SIG-M5 treated with dmso at 0.1 percent for 504 hours (cell line): ENCODE measurements around the gene EXPH5.
"Not testable (repeated sequence)": the region's sequence is repeated elsewhere in the genome, so short reads cannot be mapped to it uniquely, and the experiment has no call there.

ENCODE experiments used
- DNase-seq: peaks from one replicate; lab custom pipeline; 2025; ENCODE audit not compliant: unreplicated experiment; lab: John Stamatoyannopoulos, UW

Gene EXPH5

DNA sequence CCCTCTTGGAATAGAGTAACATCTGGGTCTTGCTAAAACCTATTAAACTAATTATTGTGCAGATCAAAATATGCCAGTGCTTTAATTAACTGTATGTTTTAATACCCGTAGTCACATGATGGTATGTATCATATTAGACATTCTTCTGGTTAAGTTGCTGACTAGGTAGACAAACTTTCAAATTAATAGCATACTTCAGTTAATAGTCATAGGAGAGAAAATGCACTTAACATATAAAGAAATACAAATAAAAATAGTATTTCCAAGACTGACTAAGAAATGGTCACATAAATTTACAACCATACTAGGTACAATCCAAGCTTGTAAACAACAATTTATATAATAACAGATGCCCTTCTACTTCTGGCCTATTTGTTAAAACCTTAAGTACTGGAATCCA lies 7.6 kb upstream of the EXPH5 start:
- no peak for DNase-seq

DNA sequence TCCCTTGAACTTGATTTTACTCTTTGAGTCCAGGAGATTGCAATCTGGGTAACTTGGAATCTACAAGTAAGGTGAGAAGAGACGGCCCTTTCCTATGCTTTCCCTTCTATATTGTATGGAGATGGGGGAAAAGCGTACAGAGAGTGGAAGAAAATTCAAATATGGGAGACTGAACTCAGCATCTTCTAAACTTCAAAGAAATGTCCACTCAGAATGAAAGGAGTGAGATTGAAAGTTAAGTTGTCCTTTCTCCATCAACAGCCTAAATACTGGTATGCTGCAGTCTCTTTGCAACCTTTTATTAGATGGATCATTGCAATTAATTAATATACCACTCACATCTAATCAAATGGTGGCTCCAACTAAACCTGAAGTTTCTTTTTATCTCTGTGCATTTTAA lies 6.4 kb upstream of the EXPH5 start:
- no peak for DNase-seq

DNA sequence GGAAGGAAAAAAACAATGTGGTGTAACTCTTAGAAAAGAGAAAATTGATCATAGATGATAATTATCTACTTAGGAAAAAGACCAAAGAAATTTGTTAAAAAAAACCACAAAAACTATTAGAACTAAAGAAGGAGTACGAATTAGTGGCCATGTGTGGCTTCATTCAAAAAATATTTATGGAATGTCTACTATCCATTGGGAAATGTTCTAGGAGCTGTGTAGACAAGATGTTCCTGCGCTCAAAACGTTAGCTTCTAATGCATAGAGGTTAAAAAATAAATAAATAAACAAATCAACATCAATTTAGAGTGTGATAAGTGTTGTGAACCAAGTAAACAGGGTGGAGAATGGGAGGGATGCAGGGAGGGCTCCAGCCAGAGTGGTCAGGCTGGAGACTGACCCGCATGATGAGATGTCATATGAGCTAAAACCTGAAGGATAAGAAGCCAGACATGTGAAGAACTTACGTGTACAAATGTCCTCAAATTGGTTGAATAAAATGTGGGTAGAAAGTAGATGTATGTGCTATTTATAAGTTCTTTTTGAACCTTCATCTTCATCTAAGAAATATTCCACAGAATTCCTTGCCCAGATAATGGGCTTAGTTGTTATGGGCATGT lies 4.3 kb upstream of the EXPH5 start:
- no peak for DNase-seq

DNA sequence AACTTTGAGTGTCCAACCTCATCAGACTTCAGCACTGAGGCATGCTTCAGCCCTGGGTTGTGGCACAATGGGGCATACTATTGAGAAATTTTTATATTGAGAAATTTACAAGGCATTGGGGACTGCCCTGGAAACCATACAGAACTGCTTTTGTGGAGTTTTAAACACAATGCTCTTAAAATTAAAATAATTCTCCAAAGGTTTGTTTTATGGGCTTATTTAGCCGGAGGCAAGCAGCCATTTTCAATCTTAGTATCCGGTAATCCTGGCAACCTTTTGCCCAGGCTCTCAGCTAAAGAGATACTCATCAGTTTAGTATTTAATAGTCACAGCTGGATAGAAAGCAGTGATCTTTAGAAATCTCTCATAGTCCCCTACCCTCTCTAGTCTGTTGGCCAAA lies 3.1 kb upstream of the EXPH5 start:
- no peak for DNase-seq

DNA sequence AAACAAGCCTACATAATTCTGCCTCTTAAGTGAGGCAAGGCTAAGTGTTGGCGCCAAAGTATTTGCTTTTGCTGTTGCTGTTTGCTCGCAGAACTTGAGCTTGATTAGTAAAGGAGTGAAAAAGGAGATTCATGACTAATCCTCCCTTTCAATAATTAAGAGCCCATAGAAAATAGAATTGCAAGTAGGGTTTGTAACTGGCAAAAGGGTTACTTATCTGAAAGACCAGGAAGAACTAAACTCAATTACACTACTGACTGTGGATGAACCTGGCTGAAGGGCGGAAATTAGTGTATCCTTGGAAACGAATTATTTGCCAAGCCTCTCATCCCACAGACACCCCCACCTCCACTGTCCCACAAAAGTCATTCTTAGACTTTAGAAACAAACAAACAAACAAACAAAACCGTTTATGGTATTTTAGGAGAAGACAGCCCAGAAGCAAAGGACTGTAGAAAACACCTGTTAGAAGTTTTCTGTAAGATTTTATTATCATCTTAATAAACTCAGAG lies 411 bp upstream of the EXPH5 start:
- no peak for DNase-seq

DNA sequence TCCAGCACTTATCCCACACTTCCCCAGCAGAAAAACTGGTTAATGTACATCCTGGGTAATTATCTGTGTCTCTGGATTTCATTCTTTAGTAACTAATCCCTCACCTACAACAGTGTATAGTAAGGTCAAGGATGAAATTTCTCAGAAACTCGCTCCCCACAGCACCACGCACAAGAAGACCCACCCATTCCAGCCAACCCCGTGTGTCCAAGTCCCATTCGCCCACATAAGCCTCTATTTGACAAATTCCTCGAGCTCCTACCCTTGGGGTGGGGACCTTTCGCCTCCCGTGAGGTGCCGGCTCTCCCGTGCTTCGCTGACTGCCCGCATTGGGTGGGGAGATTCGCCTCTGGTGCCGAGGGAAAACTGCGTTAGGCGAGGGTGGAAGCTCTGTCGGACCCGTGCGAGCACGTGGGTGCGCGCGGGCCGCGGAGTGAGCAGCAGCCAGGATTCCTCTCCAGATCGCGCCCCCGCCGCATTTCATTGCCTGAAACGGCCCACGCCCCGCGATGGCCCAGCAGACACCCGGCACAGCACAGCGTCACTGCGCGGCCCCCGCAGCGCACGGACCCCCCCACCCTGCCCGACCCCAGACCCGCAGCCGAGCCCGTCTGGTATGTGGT lies 866 bp downstream of the EXPH5 start:
- DNase-seq = no peak

DNA sequence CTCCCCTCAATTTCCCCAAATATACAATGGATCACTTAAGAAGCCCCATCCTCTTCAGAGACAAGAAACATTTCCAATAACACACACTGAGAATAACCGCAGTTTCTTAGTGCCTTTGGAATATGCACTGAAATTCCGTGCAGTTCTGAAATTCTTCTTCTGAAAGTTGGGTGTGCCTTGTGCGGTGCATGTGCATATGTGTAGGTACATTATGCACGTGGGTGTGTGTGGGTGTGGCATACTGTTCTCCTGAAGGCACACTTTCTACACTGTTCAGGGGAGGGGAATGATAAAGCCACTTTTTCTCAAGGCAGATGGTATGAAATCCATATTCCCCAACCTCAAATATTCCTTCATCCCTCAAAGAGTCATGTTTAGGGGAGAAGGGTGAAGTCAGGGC lies 1.7 kb downstream of the EXPH5 start:
- no peak for DNase-seq

DNA sequence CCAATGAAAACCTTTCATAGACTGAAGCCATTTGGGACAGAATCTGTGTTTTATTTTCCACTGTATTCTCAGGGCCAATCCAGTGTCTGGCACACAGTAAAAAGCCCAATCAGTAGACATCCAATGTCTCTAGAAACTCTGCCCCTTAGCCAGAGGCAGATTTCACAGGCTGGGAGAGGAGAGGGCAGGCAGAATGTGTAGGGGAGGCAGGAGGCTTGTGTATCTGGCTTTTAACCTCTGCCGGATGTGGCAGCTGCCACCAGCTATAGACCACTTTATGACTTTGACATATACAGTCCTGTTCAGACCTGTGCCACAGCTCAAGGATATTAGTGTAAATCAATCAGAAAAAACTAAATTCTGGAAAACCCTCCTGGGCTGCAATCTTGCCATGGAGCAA lies 4.4 kb downstream of the EXPH5 start:
- no peak for DNase-seq

DNA sequence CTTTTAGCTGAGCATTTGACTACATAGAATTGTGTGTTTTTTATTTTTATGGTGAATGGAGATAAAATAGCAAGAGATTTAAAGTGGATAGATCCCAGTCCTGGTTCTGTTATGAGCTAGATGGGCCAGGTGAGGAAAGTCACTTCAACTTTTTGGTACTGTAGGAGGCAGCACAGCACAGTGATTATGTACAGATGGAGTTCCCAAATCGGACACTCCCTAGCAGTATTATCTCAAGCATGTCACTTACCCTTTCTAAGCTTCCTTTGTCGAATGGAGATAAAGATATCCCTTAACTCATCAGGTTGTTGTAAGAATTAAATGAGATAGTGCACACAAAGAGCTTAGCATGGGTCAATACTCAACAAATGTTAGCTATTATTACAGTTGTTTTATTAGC lies 5.3 kb downstream of the EXPH5 start:
- DNase-seq = no peak

DNA sequence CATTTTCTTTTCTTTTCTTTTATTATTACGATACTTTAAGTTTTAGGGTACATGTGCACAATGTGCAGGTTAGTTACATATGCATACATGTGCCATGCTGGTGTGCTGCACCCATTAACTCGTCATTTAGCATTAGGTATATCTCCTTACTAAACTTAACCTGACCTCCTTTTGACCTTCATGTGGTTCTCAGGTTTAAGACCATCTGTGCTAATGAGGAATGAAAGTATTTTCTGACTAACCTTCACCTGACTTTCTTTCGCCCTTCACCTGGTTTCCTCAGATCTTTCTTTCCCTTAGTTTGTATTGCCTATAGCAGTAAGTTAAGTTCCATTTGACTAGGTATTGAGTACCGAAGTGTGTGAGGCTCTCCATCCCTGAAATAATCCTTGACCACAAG lies 6.5 kb downstream of the EXPH5 start:
- no peak for DNase-seq

DNA sequence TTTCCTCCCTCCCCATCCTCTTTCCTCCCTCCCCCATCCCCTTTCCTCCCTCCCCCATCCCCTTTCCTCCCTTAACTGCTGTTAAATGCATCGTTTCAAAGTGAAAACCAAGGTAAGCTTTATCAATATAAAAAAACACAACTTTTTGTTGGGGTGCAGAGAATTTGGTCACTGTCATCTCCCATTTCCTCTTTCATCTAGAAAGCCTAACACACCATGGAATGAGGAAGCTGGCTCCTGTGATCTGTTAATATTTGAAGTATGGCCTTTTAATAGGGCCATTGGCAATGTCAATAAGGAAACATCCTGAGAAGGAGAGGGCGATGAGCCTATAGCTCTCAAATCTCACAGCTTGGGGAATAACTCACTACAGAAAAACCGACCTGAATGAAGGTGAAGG lies 7.0 kb downstream of the EXPH5 start:
- DNase-seq = peak; percentile 31

DNA sequence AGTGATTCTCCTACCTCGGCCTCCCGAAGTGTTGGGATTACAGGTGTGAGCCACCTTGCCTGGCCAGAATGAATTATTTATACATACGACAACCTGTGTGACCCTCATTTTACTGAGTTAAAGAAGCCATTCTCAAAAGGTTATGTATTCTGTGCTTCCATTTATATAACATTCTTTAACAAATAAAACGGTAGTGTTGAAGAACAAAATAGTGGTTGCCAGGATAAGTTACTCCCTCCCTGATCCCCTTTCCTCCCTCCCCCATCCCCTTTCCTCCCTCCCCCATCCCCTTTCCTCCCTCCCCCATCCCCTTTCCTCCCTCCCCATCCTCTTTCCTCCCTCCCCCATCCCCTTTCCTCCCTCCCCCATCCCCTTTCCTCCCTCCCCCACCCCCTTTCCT lies 7.4 kb downstream of the EXPH5 start:
- not testable (repeated sequence) for DNase-seq

DNA sequence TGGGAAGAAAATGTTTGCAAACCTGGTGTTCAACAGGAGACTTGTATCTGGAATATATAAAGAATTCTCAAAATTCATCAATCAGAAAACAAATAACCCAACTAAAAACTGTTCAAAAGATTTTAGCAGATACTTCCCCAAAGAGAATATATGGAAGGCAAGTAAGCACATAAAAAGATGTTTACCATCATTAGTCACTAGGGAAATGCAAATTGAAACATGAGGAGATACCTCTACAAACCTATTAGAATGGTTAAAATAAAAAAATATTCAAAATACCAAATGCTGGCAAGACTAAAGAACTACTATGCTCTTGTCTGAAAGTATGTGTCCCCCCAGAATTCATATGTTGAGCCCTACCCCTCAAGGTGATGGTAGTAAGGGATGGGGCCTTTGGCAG lies 8.6 kb downstream of the EXPH5 start:
- no peak for DNase-seq

DNA sequence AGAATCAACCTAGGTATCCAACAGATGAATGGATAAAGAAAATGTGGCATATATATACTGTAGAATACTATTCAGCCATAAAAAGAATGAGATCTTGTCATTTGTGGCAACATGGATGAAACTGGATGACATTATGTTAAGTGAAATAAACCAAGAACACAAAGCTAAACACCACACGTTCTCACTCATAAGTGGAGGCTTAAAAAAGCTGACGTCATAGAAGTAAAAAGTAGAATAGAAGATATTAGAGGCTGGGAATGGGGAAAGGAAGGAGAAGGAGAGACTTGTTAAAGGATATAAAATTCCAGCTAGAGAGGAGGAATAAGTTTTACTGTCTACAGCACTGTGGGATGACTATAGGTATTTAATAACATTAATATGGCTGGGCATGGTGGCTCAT lies 12.9 kb downstream of the EXPH5 start:
- no peak for DNase-seq

DNA sequence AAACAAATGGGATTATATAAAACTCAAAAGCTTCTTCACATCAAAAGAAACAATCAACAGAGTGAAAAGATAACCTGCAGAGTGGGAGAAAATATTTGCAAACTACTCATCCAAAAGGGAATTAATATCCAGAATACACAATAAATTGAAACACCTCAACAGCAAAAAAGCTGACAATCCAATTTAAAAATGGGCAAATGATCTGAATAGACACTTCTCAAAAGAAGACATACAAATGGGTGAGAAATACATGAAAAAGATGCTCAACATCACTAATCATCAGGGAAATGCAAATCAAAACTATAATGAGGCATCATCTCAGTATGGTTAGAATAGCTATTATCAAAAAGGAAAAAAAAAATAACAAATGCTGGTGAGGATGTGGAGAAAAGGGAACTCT lies 13.5 kb downstream of the EXPH5 start:
- DNase-seq = no peak

DNA sequence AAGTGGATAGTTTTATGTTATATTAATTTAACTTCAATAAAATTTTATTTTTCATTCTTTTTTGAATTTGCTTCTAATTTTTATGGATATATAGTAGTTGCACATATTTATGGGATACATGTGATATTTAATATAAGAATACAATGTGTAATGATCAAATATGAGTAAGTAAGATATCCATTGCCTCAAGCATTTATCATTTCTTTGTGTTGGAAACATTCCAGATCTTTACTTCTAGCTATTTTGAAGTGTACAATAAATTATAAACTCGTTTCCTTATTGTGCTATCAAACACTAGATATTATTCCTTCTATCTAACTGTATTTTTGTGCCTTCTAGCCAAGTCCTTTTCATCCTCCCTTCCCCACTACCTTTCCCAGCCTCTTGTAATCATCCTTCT lies 17.0 kb downstream of the EXPH5 start:
- DNase-seq = no peak

DNA sequence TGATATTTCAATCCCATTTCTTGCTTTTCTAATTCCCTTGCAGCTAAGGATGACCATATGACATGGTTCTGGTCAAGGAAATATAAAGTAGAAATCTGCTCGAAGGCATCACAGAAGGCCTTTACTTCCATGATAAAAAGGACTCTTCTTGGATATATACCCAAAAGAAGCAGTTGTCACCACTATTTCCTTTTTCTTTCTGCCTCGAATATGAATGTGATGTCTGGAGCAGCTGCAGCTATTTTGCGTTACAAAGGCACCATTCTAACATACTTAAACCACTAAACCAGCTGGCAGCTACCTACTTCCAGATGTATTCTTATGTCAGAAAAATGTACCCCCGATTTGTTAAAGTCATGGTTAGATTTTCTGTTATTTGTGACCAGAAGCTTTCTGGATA lies 18.9 kb downstream of the EXPH5 start:
- DNase-seq = no peak

DNA sequence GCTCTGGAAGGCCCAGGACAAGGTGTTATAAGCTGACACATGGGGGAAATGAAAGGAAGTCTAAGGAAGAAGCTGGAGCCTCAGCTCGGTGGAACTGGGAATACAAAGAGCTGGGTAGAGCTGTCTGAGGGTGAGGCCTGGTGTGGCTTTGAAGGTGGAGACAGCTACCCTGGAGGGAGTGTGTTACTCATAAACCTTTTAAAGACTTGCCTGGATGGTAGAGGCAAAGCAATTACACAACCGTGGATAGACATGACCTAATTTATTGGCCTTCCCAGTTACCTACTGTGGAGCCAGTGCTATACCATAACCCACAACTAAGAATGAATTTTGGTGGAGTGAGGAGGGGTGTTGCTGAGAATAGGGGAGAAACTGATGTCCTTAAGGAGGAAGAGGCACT lies 22.6 kb downstream of the EXPH5 start:
- no peak for DNase-seq

DNA sequence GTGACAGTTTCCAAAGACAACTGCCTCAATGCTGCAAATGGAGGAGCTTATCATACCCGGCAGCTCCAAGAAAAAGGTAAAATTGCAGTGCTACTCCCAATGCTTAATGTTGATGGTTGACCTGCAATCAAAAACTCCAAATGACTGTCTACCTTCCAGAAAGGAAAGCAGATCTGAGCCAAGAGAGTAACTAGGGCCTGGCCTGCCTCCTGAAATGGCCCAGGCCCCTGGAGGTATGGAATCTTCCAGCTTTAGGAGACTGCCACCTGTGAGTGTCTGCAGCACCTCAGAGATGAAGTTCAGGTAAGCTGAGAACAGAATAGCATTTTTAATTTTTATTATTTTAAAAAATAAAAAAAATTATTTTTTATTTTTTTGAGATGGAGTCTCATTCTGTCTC lies 23.7 kb downstream of the EXPH5 start:
- DNase-seq = no peak

DNA sequence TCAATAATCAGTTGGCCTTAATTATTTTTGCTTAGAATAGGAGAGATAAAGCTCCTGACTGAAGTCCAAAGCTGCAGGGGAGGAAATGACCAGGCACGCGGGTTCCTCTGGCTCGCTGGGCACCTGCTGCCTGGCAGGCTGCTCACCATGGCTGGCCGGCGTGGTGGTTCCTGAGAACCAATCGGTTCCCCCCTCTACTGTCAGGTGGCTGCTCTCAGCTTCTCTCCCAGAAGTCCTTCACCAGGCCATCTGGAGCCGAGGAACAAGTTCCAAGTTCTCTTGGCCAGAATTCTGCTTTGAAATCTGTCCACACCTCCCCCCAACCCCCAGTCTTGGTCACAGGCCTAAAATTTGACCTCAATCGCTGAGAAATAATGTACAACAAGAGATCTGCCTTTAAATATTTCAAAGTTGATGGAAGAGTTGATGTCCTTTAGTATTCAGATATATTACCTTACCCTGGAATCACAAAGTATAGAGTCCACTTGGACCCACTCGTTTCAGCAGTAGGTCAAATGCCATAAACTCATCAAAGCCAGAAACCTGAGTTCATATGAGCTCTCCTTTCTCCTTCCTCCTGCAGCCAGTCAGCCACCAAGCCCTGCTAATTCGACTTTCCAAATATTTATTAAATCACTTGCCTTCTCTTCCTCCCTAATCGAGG lies 25.2 kb downstream of the EXPH5 start:
- no peak for DNase-seq

DNA sequence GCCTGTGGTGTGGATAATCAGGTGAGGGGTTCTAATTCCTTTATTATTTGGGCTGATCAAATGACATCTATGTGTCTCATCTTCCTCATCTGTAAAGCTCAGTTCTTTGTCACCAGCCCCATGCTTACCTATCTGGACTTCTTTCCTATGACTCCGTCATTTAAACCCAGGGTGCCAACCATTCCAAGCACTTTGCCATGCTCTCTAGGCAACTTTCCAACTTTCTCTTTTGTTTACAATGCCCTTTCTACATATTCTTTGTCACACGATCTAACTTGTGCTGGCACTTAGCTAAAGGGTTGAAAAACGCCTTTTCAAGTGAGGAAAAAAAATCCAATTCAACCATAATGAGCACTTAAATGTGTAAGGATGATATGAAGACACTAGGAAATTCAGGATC lies 27.9 kb downstream of the EXPH5 start:
- DNase-seq = no peak

DNA sequence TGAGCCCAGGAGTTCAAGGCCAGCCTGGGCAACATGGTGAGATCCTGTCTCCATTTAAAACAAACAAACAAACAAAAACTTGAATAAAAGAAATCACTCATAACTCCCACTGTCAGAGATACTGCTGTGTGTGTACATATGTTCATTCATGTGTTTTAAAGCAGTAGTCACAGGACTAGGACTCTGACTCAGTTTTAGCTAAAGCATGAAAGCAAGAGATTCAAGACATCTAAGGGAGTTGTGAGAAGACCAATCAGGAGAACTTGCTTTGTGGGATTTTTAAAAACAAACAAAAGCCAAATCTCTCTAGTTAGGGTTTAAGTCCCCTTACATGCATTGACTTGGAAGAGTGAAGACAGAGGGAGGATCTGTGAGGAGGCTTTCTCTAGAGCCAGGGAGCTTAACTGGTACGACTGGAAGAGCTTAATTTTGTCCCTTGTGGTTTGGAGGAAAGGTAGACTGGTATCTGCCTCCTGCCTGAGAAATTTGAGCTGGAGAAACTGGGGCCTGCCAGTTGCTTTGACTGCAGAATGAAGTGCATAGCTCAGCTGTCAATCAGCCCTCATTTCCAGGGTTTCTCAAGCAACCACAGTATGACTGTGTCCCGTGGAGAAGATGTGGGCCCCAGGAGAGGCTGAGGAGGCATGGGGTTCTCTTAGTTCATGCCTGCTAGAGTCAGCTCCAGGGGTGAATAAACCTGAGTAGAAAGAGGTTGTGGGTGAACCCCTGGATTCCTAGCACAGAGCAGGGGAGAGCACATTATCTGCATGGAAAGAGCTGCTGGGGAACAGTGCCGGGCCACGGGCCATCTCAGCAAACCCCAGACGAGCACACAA lies 30.6 kb downstream of the EXPH5 start:
- no peak for DNase-seq
